Measurements from ENCODE around the gene MREG. TPM values are rescaled to one million over a fixed set of nuclear protein-coding genes. Genes with fewer than 3 reads are reported as not detected.

The MREG gene
- total RNA-seq, 1 donor from 2014 or later, result 3.3 TPM

- DNase-seq (ENCODE audit: low read depth in 2 of 2), result no peak
Measured at GRCh38 chr2:215919624-215920243, 93.6 kb downstream of the MREG start.

GRCh38 chr2:215918901-215919599, 94.3 kb downstream of the MREG start:
- DNase-seq (ENCODE audit: low read depth in 2 of 2), result no peak

DNA sequence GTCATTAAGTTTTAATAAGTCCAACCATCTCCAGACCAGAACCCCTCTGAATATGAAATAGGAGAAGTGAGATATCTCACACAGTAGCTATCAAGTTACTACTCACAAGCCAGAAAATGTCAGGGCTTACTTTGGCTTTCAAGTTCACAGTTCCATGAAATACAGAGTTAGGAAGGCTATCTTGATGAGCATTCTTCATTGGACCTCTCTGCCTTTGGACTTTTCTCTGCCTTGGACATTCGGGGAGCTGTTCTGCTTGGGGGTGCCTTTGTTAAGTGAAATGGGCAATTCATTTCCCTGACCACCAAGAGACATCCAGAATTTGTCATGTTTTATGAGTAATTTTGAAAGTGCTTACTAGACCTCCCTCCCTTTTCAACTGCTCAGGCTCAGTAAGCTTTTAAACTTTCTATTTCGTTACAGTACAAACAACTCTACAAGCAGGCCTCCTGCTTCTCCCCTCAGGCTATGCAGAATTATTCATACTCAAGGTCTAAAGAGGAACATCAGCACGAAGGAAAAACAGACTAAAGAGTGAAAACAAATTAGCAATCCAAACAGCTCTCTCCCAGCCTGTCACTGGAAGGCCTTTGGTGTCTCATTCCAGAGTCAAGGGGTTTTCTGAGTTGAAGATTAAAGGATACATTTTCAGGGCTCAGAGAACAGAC, 95.3 kb downstream of the MREG start:
- DNase-seq (ENCODE audit: low read depth in 2 of 2), result no peak

- DNase-seq (ENCODE audit: low read depth in 2 of 2), result no peak
Measured at GRCh38 chr2:215915441-215915840, 97.9 kb downstream of the MREG start.

DNA sequence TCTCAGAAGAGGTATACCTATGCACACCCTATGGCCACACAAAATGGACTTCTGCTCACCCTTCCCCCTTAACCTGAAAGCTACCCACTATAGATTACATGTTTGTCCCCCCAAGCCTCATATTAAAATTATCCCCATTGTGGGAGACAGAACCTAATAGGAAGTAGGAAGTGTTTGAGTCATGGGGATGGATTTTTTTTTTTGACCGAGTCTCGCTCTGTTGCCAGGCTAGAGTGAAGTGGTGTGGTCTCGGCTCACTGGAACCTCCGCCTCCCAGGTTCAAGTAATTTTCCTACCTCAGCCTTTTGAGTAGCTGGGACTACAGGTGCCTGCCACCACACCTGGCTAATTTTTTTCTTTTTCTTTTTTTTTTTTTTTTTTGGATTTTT, 98.6 kb downstream of the MREG start:
- DNase-seq (ENCODE audit: low read depth in 2 of 2), result no peak

GRCh38 chr2:215914054-215914776, 99.1 kb downstream of the MREG start:
- DNase-seq (ENCODE audit: low read depth in 2 of 2), result no peak

- no peak for DNase-seq (ENCODE audit: low read depth in 2 of 2)
Measured at GRCh38 chr2:215912299-215912842, 101.0 kb downstream of the MREG start.

GRCh38 chr2:215911301-215912085, 101.9 kb downstream of the MREG start:
- no peak for DNase-seq (ENCODE audit: low read depth in 2 of 2)

DNA sequence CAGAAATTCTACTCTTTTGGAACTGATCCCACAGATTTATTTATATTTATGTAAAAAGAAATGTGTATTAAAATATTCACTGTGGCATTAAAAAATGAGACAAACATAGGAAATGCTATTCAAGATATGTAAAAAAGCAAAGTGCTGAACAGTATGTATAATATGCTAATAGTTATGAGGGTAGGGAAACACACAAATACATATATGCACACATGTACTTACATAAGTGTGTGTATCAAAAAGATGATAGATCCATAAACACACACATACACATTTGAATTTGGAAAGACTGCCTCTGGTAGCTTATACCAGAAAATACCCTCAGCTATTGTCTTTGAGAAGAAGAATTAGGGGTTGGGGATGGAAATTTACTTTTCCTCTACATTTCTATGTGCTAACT, 103.2 kb downstream of the MREG start:
- DNase-seq (ENCODE audit: low read depth in 2 of 2), result no peak

DNA sequence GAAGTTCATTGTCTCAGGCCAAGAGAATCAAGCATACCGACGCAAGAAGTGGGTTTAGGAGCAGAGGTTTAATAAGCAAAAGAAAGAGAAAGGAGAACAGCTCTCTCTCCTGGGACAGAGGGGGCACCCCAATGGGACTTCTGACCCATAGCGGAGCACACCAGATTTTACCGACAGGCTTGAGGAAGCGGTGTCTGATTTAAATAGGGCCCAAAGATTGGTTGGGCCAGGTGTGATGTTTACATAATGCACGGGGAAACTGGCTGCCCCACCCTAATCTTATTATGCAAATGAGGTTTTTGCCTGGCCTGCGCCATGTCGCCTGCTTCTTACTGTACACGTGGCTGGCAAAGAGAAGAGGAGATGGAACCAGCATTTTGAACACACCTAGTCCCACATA, 106.2 kb downstream of the MREG start:
- no peak for DNase-seq (ENCODE audit: low read depth in 2 of 2)

- peak in 1 of 2 donors; percentile 83 for DNase-seq (ENCODE audit: low read depth in 2 of 2)
Measured at GRCh38 chr2:215906458-215906857, 106.9 kb downstream of the MREG start.

GRCh38 chr2:215905691-215906090, 107.7 kb downstream of the MREG start:
- no peak for DNase-seq (ENCODE audit: low read depth in 2 of 2)

- DNase-seq (ENCODE audit: low read depth in 2 of 2), result peak in 1 of 2 donors; percentile 41
Measured at GRCh38 chr2:215904101-215904500, 109.2 kb downstream of the MREG start.

GRCh38 chr2:215903203-215903602, 110.1 kb downstream of the MREG start:
- no peak for DNase-seq (ENCODE audit: low read depth in 2 of 2)

DNA sequence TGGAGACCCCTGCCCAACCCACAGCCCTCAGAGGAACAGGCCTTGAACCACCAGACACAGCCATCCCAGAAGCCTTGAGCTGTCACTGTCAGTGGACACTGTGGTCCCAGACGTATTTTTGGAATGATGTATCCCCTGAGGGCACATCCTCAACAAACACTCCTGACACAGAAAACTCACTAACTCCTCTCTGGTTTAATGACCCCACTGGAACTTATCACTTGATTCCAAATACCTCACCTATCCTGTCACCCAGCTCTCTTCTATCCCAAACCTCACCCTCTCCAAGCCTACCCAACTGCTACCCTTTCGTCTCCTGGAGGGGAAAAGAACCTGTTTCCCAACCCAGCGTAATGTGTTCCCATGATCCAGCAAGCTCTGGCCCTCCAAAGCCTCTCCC, 111.6 kb downstream of the MREG start:
- DNase-seq (ENCODE audit: low read depth in 2 of 2), result no peak

- DNase-seq (ENCODE audit: low read depth in 2 of 2), result peak in 1 of 2 donors; percentile 93
Measured at GRCh38 chr2:215900843-215901242, 112.5 kb downstream of the MREG start.

DNA sequence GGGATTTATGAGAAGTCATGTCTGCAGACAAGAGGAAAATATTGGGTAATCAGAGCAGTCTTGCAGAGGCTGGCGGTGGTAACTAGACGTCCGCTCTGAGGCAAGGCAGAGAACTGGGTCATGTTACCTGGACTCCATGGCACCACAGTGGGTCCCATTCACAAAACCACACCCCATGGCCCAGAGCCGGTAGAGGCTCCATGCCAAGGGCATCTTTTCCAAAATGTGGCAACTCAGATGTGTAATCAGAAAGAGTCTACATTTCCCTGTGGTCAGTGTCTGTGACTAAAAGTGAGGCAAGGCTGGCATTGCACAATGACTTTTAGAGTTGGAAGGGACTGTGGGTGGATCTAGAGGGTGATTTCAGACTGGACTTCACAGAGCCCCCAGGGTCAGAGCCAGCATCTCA, 113.1 kb downstream of the MREG start:
- no peak for DNase-seq (ENCODE audit: low read depth in 2 of 2)

DNA sequence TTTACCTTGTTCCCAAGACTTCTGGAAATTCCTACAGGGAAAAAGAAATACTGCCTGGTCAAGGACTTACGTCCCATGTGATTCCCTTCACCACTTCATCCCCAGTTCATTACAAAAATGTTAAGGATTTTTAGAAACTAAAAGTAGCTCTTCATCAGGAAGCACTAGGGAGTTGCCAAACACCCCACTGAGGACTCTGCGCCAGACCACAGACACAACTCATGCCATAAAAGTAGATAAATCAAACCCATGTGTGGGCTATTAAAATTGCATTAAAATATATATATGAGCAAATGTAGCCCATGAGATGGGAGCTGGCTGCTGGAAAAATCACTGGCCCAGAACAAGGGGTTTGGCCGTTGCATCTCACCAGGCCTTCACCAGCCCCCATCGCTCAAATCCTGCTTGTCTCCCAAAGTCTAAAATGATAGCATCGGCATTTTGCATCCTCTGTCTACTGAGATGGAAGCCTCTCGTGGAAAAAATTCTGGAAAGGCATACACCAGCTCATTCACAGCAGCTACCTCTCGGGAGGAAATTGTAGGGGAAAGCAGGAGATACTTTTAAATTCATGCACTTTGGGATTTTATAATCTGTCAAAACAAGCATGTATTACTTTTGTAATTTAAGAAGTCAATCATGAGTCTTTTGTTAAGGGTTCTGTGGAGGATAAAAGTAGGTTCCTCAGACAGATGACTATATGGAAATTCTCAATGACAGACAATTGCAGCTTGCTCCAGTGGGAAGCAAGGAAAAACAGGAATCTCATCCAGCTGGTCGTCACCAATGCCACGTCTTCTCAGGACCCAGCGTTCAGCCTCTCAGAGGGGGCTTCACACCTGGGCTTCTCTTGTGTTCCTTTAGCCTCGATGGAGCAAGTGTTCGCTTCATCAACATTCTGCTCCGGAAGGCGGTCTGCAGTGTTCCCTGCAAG, 113.9 kb downstream of the MREG start:
- no peak for DNase-seq (ENCODE audit: low read depth in 2 of 2)

- no peak for DNase-seq (ENCODE audit: low read depth in 2 of 2)
Measured at GRCh38 chr2:215898363-215898762, 115.0 kb downstream of the MREG start.

- DNase-seq (ENCODE audit: low read depth in 2 of 2), result no peak
Measured at GRCh38 chr2:215896921-215897320, 116.4 kb downstream of the MREG start.

Data from dermis microvascular lymphatic vessel endothelial cell (primary cell).